ENCODE data around the gene XBP1. TPM values are rescaled to one million over a fixed set of nuclear protein-coding genes. Genes with fewer than 3 reads are reported as not detected.

XBP1 gene
- total and polyA plus RNA-seq, 2 of the 13 experiments (the other 11 are each of a cell fraction or from before 2014, with no cell fraction given): 416 to 427 TPM

DNA sequence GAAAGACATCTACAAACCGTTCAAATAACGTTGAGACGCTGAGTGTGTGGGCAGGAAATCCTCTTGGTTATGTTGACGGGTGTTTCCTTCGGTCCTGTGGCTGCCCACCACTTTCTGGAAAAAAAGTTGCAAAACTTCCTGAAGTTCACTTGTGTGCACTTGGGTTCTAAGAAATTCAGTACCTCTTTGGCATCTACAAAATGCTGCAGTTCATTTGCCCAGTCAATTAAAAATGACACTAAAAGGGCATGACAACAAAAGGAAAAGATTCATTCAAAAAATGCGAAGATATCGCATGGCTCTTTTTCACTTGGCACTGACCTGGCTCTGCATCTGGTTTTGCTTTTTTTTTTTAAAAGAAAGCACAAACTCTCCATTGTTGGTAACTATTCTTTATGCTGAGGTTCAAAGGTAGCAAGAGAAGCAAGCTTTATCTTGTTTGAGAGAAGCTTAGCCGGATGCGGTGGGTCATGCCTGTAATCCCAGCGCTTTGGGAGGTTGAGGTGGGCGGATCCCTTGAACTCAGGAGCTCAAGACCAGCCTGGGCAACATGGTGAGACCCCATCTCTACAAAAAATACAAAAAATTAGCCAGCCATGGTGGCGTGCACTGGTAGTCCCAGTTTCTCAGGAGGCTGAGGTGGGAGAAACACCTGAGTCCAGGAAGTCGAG lies 10.6 kb upstream of the XBP1 start (continued):
- TF ChIP-seq, protein P1, sequence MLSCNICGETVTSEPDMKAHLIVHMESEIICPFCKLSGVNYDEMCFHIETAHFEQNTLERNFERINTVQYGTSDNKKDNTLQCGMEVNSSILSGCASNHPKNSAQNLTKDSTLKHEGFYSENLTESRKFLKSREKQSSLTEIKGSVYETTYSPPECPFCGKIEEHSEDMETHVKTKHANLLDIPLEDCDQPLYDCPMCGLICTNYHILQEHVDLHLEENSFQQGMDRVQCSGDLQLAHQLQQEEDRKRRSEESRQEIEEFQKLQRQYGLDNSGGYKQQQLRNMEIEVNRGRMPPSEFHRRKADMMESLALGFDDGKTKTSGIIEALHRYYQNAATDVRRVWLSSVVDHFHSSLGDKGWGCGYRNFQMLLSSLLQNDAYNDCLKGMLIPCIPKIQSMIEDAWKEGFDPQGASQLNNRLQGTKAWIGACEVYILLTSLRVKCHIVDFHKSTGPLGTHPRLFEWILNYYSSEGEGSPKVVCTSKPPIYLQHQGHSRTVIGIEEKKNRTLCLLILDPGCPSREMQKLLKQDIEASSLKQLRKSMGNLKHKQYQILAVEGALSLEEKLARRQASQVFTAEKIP (CRISPR knock-in tag; IDR thresholded peaks at IDR 0.05; ENCODE audit: borderline replicate concordance): no peak
- no peak for TF ChIP-seq SKI (IDR thresholded peaks at IDR 0.05; ENCODE audit: partially characterized antibody)
- peak; percentile 100 for TF ChIP-seq ZNF121 (CRISPR knock-in tag; IDR thresholded peaks at IDR 0.05)
- TF ChIP-seq ZNF883 (CRISPR knock-in tag; IDR thresholded peaks at IDR 0.05; ENCODE audit: not compliant biosample characterization): no peak

DNA sequence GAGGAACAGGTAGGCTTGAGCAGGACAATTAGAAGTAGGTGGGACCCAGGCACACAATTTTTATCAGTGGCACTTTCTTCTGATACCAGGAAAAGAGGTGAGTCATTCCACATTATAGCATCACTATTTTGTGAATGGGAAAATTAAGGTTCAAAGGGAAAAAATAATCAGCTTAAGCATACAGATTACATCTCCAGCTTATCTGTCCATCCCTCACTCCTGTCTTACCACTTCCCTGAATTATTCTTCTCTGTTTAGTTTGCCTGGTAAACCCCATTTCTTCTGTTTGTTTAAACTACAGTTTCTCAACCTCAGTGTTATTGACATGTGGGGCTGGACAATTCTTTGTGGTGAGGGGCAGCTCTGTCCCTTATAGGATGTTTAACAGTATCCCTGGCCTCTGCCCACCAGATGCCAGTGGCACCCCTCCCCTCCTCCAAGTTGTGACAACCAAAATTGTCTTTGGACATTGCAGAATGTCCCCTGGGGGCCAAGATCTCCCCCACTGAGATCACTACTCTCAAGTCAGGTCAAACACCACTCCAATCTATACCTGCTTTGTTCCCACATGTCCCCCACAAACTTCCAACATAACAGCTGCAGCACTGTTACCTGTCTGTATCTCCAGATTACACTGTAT lies 8.5 kb upstream of the XBP1 start:
- peaks cover 73% of the 10 kb centered on the region for H3K4me1 ChIP-seq (ENCODE audit: insufficient read depth, low read length)
- ChIA-PET POLR2A (interaction anchor here (1.1 to 18.2 kb wide), 7 partner anchors 10 to 74 kb away, joined by 3 to 945 read pairs (median 9); partner anchors contain the start of genes CCDC117 and XBP1), CTCF (ENCODE audit: low intra/inter-chr PET ratio, low total read pairs) (interaction anchor here (1.4 kb wide), 1 partner anchor 21 kb away, joined by 4 read pairs; no protein-coding TSS in a partner anchor)
- no peak overlapping the region for H2AFZ ChIP-seq (ENCODE audit: low read length)
- peaks cover 3% of the 10 kb centered on the region for H3K79me2 ChIP-seq (ENCODE audit: insufficient read depth, low read length)
- H3K36me3 ChIP-seq (replicated peaks in 1 of 2; ENCODE audit: control insufficient read depth in 1 of 2, insufficient read depth in 2 of 2, low read length in 2 of 2): no peaks in the 10 kb centered on the region
- H3K4me3 ChIP-seq (replicated peaks in 1 of 3; ENCODE audit: insufficient read depth in 1 of 3, low read depth in 2 of 3, low read length in 3 of 3): no peak overlapping the region; a peak in 1 of 6 replicates
- H3K27me3 ChIP-seq (ENCODE audit: control insufficient read depth in 1 of 2, insufficient read depth in 2 of 2, low read length in 2 of 2): no peaks in the 10 kb centered on the region
- in situ Hi-C loops (cut with HindIII; ENCODE audit: extremely low pct_ligation_motif_present, low pct_unique_long_range_greater_than_20kb) (no loop called here), intact Hi-C loops (cut with micrococcal nuclease; ENCODE audit: unreplicated experiment) (loop anchor here (2.0 kb wide), 1 partner anchor 14 kb away; no protein-coding TSS in a partner anchor)
- H3K9ac ChIP-seq (ENCODE audit: insufficient read depth, low read depth, low read length): peak overlapping the region; percentile 56
- ATAC-seq: peak; percentile 50
- no TSS peak for BruUV-seq (replicated peaks)
- peak overlapping the region; percentile 98 for H3K27ac ChIP-seq (ENCODE audit: extremely low read length, insufficient read depth, low read length)
- H3K9me3 ChIP-seq (ENCODE audit: low read length): no peaks in the 10 kb centered on the region
- peak overlapping the region; percentile 48 for H3K4me2 ChIP-seq (ENCODE audit: low read depth, low read length)
- DNase-seq (ENCODE audit: low spot score): peak; percentile 94
- no peaks in the 10 kb centered on the region for H4K20me1 ChIP-seq (ENCODE audit: insufficient read depth, low read length)
- peak; percentile 89 for FAIRE-seq
- TF ChIP-seq JUNB (CRISPR knock-in tag; IDR thresholded peaks at IDR 0.05; ENCODE audit: borderline replicate concordance) (peak; percentile 86; the same call in 1 of the 2 replicates), ISX (CRISPR knock-in tag; conservative IDR thresholded peaks at IDR 0.05) (no peak), MAFG (CRISPR knock-in tag; IDR thresholded peaks at IDR 0.05) (no peak), ZNF746 (CRISPR knock-in tag; IDR thresholded peaks at IDR 0.05) (peak; percentile 44; the same call in 1 of the 2 replicates), MED1 (CRISPR knock-in tag; IDR thresholded peaks at IDR 0.05) (peak; percentile 92), TAF1 (CRISPR knock-in tag; IDR thresholded peaks at IDR 0.05) (peak; percentile 21; the same call in 1 of the 2 replicates), FOXP1 (IDR thresholded peaks at IDR 0.05) (no peak), FOXP1 (CRISPR knock-in tag; IDR thresholded peaks at IDR 0.05) (peak; percentile 80), ZFX (CRISPR knock-in tag; IDR thresholded peaks at IDR 0.05; ENCODE audit: low read depth) (0 out of 2 replicates have a peak, but pooled peaks have one; percentile 27), GATA4 (IDR thresholded peaks at IDR 0.05; ENCODE audit: borderline replicate concordance, low read depth) (peak; percentile 98), ZMYM2 (CRISPR knock-in tag; IDR thresholded peaks at IDR 0.05) (no peak), SOX13 (IDR thresholded peaks at IDR 0.05) (peak; percentile 83), SOX13 (CRISPR knock-in tag; conservative IDR thresholded peaks at IDR 0.05 in 1 of 2, IDR thresholded peaks at IDR 0.05 in 1 of 2) (peak in 1 of 2 experiments; percentile 95; a peak in 2 of 4 replicates)
- TF ChIP-seq, protein P2, sequence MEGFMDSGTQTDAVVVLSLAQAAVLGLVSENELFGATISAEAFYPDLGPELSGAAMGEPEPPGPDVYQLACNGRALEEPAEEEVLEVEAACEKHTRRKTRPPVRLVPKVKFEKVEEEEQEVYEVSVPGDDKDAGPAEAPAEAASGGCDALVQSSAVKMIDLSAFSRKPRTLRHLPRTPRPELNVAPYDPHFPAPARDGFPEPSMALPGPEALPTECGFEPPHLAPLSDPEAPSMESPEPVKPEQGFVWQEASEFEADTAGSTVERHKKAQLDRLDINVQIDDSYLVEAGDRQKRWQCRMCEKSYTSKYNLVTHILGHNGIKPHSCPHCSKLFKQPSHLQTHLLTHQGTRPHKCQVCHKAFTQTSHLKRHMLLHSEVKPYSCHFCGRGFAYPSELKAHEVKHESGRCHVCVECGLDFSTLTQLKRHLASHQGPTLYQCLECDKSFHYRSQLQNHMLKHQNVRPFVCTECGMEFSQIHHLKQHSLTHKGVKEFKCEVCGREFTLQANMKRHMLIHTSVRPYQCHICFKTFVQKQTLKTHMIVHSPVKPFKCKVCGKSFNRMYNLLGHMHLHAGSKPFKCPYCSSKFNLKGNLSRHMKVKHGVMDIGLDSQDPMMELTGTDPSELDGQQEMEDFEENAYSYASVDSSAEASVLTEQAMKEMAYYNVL (CRISPR knock-in tag; IDR thresholded peaks at IDR 0.05; ENCODE audit: borderline replicate concordance): peak; percentile 99
- TF ChIP-seq, protein P3, sequence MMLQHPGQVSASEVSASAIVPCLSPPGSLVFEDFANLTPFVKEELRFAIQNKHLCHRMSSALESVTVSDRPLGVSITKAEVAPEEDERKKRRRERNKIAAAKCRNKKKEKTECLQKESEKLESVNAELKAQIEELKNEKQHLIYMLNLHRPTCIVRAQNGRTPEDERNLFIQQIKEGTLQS (CRISPR knock-in tag; IDR thresholded peaks at IDR 0.05): 0 out of 2 replicates have a peak, but pooled peaks have one; percentile 42

Data from HepG2 (cell line).